Type B pancreatic cell (in vitro differentiated cells): Measurements from ENCODE around the gene DNAJC13. TPM values are rescaled to one million over a fixed set of nuclear protein-coding genes. Genes with fewer than 3 reads are reported as not detected.
A peak's percentile ranks its signal among the peaks of the same experiment; 100 is the strongest.
"Not testable (repeated sequence)": the region's sequence is repeated elsewhere in the genome, so short reads cannot be mapped to it uniquely, and the experiment has no call there.

Experiments used
- DNase-seq: peaks from one replicate; pipeline ENCODE4 v3.0.0; 2021; ENCODE audit warnings: mixed read lengths; ENCODE audit not compliant: unreplicated experiment; ENCODE audit errors: extremely low spot score
- H3K27ac Mint-ChIP-seq: 2 replicates; pipeline ENCODE4 v1.8.0; 2021; ENCODE audit warnings: mild to moderate bottlenecking, mixed read lengths
- H3K27me3 Mint-ChIP-seq: 2 replicates; pipeline ENCODE4 v1.8.0; 2021; ENCODE audit warnings: mixed read lengths
- H3K36me3 Mint-ChIP-seq: 2 replicates; pipeline ENCODE4 v1.8.0; 2021; ENCODE audit warnings: mixed read lengths
- H3K4me1 Mint-ChIP-seq: one replicate; pipeline ENCODE4 v1.8.0; 2021; ENCODE audit warnings: mixed read lengths; ENCODE audit not compliant: unreplicated experiment
- H3K4me3 Mint-ChIP-seq: 2 replicates; pipeline ENCODE4 v1.8.0; 2021; ENCODE audit warnings: mild to moderate bottlenecking, mixed read lengths
- H3K9me3 Mint-ChIP-seq: 2 replicates; pipeline ENCODE4 v1.8.0; 2021; ENCODE audit warnings: mixed read lengths
- long read RNA-seq: library from polyadenylated mRNA; unstranded; transcript quantifications from one replicate; pipeline ENCODE4 v2.0.0, GENCODE V29; 2020
- total RNA-seq: library from RNA; stranded (reverse); gene quantifications from 2 replicates; pipeline ENCODE4 v1.2.1, GENCODE V29; 2021; ENCODE audit warnings: low replicate concordance
- TF ChIP-seq, protein P1 (sequence below): fragments of 200-600 bp; sonication (generic); conservative IDR thresholded peaks from 2 replicates; pipeline ENCODE4 v1.5.0; 2021; ENCODE audit warnings: antibody characterized with exemption, mild to moderate bottlenecking

The DNAJC13 gene
- total RNA-seq, result 30.8 and 34.0 TPM in 2 replicates
- long read RNA-seq, partial matches to known transcripts, result 9 of 9 reads
- long read RNA-seq, other reads (novel, unspliced or antisense), result 0 of 9 reads

GRCh38 chr3:132416807-132417694 is at the start of gene DNAJC13:
TSS of gene DNAJC13 (plus strand) at chr3:132417502. CDS start at chr3:132434551, 17,049 bp downstream.
- no peaks in the 10 kb centered on the region for H3K9me3 Mint-ChIP-seq
- TF ChIP-seq, protein P1, sequence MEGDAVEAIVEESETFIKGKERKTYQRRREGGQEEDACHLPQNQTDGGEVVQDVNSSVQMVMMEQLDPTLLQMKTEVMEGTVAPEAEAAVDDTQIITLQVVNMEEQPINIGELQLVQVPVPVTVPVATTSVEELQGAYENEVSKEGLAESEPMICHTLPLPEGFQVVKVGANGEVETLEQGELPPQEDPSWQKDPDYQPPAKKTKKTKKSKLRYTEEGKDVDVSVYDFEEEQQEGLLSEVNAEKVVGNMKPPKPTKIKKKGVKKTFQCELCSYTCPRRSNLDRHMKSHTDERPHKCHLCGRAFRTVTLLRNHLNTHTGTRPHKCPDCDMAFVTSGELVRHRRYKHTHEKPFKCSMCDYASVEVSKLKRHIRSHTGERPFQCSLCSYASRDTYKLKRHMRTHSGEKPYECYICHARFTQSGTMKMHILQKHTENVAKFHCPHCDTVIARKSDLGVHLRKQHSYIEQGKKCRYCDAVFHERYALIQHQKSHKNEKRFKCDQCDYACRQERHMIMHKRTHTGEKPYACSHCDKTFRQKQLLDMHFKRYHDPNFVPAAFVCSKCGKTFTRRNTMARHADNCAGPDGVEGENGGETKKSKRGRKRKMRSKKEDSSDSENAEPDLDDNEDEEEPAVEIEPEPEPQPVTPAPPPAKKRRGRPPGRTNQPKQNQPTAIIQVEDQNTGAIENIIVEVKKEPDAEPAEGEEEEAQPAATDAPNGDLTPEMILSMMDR, result no peak
- H3K27ac Mint-ChIP-seq, result peak within 1 kb of the TSS; percentile 97
- H3K4me1 Mint-ChIP-seq, result peaks cover 12% of the 10 kb centered on the region
- H3K36me3 Mint-ChIP-seq, result peaks cover 8% of the 10 kb centered on the region
- peak; percentile 91 for DNase-seq
- peaks cover 6% of the 10 kb centered on the region for H3K27me3 Mint-ChIP-seq
- H3K4me3 Mint-ChIP-seq, result peak within 1 kb of the TSS; percentile 97

GRCh38 chr3:132368515-132368914 is 48.8 kb upstream of the DNAJC13 start:
- TF ChIP-seq, protein P1, result no peak
- Mint-ChIP-seq H3K9me3 (no peaks in the 10 kb centered on the region), H3K27ac (no peak overlapping the region), H3K27me3 (peaks cover 3% of the 10 kb centered on the region), H3K36me3 (no peaks in the 10 kb centered on the region), H3K4me3 (no peak overlapping the region), H3K4me1 (no peaks in the 10 kb centered on the region)
- no peak for DNase-seq

DNA sequence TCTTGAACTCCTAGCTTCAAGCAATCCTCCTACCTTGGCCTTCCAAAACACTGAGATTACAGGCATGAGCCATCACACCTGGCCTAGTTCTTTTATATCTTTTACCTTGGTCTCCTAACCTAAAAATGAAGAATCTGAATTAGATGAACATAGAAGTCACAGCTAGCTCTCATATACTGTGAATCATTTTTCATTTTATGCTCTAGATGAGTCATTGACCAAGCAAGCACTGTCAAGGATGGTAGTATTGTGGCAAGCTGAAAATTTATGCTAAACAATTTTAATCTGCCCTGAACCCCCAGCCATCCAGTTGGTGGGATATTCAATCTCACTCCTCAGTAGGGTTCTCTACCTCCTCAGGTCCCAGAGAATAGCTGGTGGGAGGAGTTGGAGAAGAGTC is 48.3 kb upstream of the DNAJC13 start:
- H3K4me3 Mint-ChIP-seq, result no peak overlapping the region
- TF ChIP-seq, protein P1, result no peak
- H3K36me3 Mint-ChIP-seq, result no peaks in the 10 kb centered on the region
- DNase-seq, result no peak
- no peaks in the 10 kb centered on the region for H3K9me3 Mint-ChIP-seq
- H3K4me1 Mint-ChIP-seq, result no peaks in the 10 kb centered on the region
- H3K27me3 Mint-ChIP-seq, result peaks cover 3% of the 10 kb centered on the region
- no peak overlapping the region for H3K27ac Mint-ChIP-seq

DNA sequence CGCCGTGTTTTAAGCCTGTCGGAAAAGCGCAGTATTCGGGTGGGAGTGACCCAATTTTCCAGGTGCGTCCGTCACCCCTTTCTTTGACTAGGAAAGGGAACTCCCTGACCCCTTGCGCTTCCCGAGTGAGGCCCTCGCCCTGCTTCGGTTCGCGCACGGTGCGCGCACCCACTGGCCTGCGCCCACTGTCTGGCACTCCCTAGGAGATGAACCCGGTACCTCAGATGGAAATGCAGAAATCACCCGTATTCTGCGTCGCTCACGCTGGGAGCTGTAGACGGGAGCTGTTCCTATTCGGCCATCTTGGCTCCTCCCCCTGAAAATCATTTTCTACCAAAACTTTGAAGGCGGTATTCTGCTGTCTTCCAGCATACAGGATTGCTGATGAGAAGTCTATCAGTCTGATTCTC is 40.4 kb upstream of the DNAJC13 start:
- H3K36me3 Mint-ChIP-seq, H3K4me1 Mint-ChIP-seq, DNase-seq, H3K9me3 Mint-ChIP-seq, H3K27me3 Mint-ChIP-seq: not testable (repeated sequence)
- H3K27ac Mint-ChIP-seq, result peak overlapping the region; percentile 79
- H3K4me3 Mint-ChIP-seq, result peak overlapping the region; percentile 87

- TF ChIP-seq, protein P1, result no peak
- H3K27ac Mint-ChIP-seq, result no peak overlapping the region
- H3K36me3 Mint-ChIP-seq, result no peaks in the 10 kb centered on the region
- H3K27me3 Mint-ChIP-seq, result no peaks in the 10 kb centered on the region
- peak overlapping the region; percentile 35 for H3K4me3 Mint-ChIP-seq
- H3K4me1 Mint-ChIP-seq, result peaks cover 9% of the 10 kb centered on the region
- H3K9me3 Mint-ChIP-seq, result no peaks in the 10 kb centered on the region
- no peak for DNase-seq
Measured at GRCh38 chr3:132378048-132378762, 39.1 kb upstream of the DNAJC13 start.

DNA sequence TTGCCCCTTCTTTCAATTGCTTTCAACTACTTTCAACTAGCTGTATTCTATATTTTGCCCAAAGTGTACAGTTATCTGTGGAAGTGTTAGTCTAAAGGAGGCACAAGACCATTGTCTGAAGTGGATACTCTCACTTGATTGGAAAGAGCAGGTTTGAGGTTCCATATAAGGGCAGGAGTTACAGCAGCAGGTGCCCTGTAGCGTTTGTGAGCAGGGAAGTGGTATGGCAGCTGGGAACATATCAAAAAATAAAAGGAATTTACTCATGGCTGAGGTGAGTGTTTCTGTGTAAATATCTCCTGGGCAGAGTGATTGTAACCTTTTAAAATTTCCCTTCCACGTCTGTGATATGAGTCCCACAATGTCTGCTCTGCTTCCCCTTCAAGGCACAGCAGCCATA is 38.5 kb upstream of the DNAJC13 start:
- Mint-ChIP-seq H3K4me3 (no peak overlapping the region), H3K4me1 (peaks cover 9% of the 10 kb centered on the region), H3K36me3 (no peaks in the 10 kb centered on the region), H3K27ac (no peak overlapping the region), H3K27me3 (no peaks in the 10 kb centered on the region), H3K9me3 (no peaks in the 10 kb centered on the region)
- TF ChIP-seq, protein P1, result no peak
- no peak for DNase-seq
